MCF 10A (cell line): ENCODE measurements around the gene TAF1. TPM values are rescaled to one million over a fixed set of nuclear protein-coding genes. Genes with fewer than 3 reads are reported as not detected.
"Not testable (repeated sequence)": the region's sequence is repeated elsewhere in the genome, so short reads cannot be mapped to it uniquely, and the experiment has no call there.

Experiments
- BruUV-seq: library from RNA; stranded (reverse); fragments of 400-500 nt; replicated peaks from 2 replicates; lab custom pipeline; 2021; lab: Mats Ljungman, UMichigan
- CTCF ChIA-PET: fragments of 300-600 bp; sonication (Branson Sonifier 250); formaldehyde crosslinking; extraction: SDS; loops from one replicate; lab custom pipeline; 2021; ENCODE audit warnings: antibody characterized with exemption, inconsistent platforms; lab: Yijun Ruan, JAX
- POLR2A ChIA-PET: fragments of 300-600, 350-650 bp; sonication (Branson Sonifier 250); formaldehyde crosslinking; extraction: SDS; loops from one replicate; lab custom pipeline; 2020; ENCODE audit warnings: antibody characterized with exemption, inconsistent platforms; lab: Yijun Ruan, JAX
- DNase-seq: peaks from one replicate; pipeline ENCODE4 v3.0.0-alpha.2; 2018; ENCODE audit not compliant: unreplicated experiment
- H3K27ac Mint-ChIP-seq: one replicate; pipeline ENCODE4 v1.8.0; 2022; ENCODE audit warnings: mild to moderate bottlenecking, low read depth, mixed read lengths; ENCODE audit not compliant: unreplicated experiment
- H3K27me3 Mint-ChIP-seq: one replicate; pipeline ENCODE4 v1.8.0; 2022; ENCODE audit warnings: mixed read lengths; ENCODE audit not compliant: insufficient read depth, unreplicated experiment
- H3K36me3 Mint-ChIP-seq: one replicate; pipeline ENCODE4 v1.8.0; 2022; ENCODE audit warnings: mild to moderate bottlenecking, moderate library complexity, mixed read lengths; ENCODE audit not compliant: insufficient read depth, unreplicated experiment
- H3K4me1 Mint-ChIP-seq: one replicate; pipeline ENCODE4 v1.8.0; 2022; ENCODE audit warnings: mixed read lengths; ENCODE audit not compliant: insufficient read depth, unreplicated experiment
- H3K4me3 Mint-ChIP-seq: one replicate; pipeline ENCODE4 v1.8.0; 2022; ENCODE audit warnings: mild to moderate bottlenecking, moderate library complexity, mixed read lengths; ENCODE audit not compliant: unreplicated experiment
- H3K9me3 Mint-ChIP-seq: one replicate; pipeline ENCODE4 v1.8.0; 2022; ENCODE audit warnings: mixed read lengths; ENCODE audit not compliant: unreplicated experiment
- intact Hi-C: fragments of 100-400 bp; cut with micrococcal nuclease; formaldehyde crosslinking; loops from 2 replicates; pipeline ENCODE4 v1.14.1; 2022
- total RNA-seq: library from RNA; stranded (reverse); gene quantifications from 2 replicates; pipeline ENCODE4 v1.2.3, GENCODE V29; 2022
- TF ChIP-seq, protein P1 (sequence below): fragments of 200-600 bp; IDR thresholded peaks from one replicate; pipeline ENCODE4 v1.8.0; 2022; ENCODE audit warnings: antibody characterized with exemption, mild to moderate bottlenecking; ENCODE audit not compliant: unreplicated experiment

Gene TAF1
- total RNA-seq, 1 experiment from 2014 or later = 34.9 TPM

DNA sequence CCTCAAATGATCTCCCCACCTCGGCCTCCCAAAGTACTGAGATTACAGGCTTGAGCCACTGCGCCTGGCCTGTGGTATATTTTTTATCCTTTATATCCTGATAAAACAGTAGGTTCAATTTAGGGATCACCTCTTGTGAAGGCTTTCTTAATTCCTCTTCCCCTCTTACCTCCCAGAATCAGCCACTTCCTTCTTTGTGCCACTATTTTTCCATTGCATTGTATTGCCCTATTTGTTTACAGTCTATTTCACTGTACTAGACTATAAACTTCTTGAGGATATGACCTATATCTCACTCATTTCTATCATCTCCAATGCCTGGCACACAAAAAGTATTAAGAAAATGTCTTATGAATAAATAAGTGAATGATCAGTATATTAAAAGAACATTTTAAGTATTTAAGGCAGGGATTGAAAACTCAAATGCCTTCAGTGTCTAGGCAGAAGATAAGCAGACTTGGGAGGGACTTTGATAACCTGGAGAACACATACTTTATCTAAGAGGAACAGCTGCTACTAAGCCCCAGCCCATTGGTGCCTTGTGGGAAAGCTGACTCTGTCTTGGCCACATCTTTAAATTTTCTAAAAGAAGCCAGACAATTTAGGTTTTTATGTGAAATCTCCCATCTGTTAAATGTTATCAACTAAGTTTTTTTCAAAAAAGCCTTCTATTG lies 84.4 kb downstream of the TAF1 start:
- no peaks in the 10 kb centered on the region for H3K9me3 Mint-ChIP-seq

DNA sequence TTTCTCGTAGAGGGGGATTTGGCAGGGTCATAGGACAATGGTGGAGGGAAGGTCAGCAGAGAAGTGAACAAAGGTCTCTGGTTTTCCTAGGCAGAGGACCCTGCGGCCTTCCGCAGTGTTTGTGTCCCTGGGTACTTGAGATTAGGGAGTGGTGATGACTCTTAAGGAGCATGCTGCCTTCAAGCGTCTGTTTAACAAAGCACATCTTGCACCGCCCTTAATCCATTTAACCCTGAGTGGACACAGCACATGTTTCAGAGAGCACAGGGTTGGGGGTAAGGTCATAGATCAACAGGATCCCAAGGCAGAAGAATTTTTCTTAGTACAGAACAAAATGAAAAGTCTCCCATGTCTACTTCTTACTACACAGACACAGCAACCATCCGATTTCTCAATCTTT lies 85.4 kb downstream of the TAF1 start:
- H3K36me3 Mint-ChIP-seq = peaks cover 58% of the 10 kb centered on the region
- H3K4me3 Mint-ChIP-seq, intact Hi-C loops, POLR2A ChIA-PET, H3K9me3 Mint-ChIP-seq, H3K27ac Mint-ChIP-seq, BruUV-seq, DNase-seq, H3K4me1 Mint-ChIP-seq: not testable (repeated sequence)
- CTCF ChIA-PET = interaction anchor here (0.6 kb wide), 1 partner anchor 78 kb away, joined by 3 read pairs; no protein-coding TSS in a partner anchor
- peaks cover 11% of the 10 kb centered on the region for H3K27me3 Mint-ChIP-seq

More for the DNA sequence above, 84.4 kb downstream of the TAF1 start:
- DNase-seq = no peak
- peaks cover 11% of the 10 kb centered on the region for H3K27me3 Mint-ChIP-seq
- ChIA-PET POLR2A (interaction anchor here (0.6 kb wide), 1 partner anchor 30 kb away, joined by 3 read pairs; no protein-coding TSS in a partner anchor), CTCF (no interaction called here)
- H3K36me3 Mint-ChIP-seq = peaks cover 65% of the 10 kb centered on the region
- BruUV-seq = no TSS peak
- intact Hi-C loops = no loop called here
- H3K4me1 Mint-ChIP-seq = no peaks in the 10 kb centered on the region
- TF ChIP-seq, protein P1, sequence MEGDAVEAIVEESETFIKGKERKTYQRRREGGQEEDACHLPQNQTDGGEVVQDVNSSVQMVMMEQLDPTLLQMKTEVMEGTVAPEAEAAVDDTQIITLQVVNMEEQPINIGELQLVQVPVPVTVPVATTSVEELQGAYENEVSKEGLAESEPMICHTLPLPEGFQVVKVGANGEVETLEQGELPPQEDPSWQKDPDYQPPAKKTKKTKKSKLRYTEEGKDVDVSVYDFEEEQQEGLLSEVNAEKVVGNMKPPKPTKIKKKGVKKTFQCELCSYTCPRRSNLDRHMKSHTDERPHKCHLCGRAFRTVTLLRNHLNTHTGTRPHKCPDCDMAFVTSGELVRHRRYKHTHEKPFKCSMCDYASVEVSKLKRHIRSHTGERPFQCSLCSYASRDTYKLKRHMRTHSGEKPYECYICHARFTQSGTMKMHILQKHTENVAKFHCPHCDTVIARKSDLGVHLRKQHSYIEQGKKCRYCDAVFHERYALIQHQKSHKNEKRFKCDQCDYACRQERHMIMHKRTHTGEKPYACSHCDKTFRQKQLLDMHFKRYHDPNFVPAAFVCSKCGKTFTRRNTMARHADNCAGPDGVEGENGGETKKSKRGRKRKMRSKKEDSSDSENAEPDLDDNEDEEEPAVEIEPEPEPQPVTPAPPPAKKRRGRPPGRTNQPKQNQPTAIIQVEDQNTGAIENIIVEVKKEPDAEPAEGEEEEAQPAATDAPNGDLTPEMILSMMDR = no peak
- H3K4me3 Mint-ChIP-seq = no peak overlapping the region
- no peak overlapping the region for H3K27ac Mint-ChIP-seq

DNA sequence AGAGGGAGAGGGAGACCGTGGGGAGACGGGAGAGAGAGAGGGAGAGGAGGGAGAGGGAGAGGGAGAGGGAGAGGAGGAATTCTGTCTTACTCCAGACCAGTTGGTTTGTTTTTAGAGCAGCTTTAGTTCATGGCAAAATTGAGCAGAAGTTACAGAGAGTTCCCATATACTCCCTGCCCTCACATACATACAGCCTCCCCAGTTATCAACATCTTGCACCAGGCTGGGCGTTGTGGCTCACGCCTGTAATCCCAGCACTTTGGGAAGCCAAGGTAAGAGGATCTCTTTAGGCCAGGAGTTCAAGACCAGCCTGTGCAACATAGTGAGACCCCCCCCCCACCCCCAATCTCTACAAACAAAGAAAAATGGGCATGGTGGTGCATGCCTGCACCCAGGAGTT lies 86.9 kb downstream of the TAF1 start:
- no peak overlapping the region for H3K27ac Mint-ChIP-seq
- peaks cover 11% of the 10 kb centered on the region for H3K27me3 Mint-ChIP-seq
- H3K9me3 Mint-ChIP-seq = no peaks in the 10 kb centered on the region
- H3K4me1 Mint-ChIP-seq = no peaks in the 10 kb centered on the region
- intact Hi-C loops = no loop called here
- DNase-seq = no peak
- ChIA-PET POLR2A (no interaction called here), CTCF (interaction anchor here (0.6 kb wide), 1 partner anchor 84 kb away, joined by 3 read pairs; no protein-coding TSS in a partner anchor)
- H3K36me3 Mint-ChIP-seq = peaks cover 64% of the 10 kb centered on the region
- no peak overlapping the region for H3K4me3 Mint-ChIP-seq
- TF ChIP-seq, protein P1 = no peak
- BruUV-seq = no TSS peak

DNA sequence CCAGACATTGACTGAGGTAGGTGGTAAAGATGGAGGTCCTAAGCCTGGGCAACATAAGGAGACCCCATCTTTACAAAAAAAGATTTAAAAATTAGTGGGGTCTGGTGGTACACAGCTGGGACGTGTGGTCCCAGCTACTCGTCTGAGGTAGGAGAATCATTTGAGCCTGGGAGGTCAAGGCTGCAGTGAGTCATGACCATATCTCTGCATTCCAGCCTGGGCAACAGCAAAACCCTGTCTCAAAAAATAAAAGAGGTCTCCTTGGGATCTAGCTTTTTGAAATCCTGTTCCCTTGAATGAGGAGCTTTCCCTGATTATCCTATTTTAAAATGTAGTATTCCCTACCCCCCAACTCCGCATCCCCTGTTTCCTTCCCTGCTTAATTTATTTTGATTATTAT lies 88.1 kb downstream of the TAF1 start:
- ChIA-PET POLR2A (interaction anchor here (0.6 kb wide), 1 partner anchor 32 kb away, joined by 3 read pairs; no protein-coding TSS in a partner anchor), CTCF (interaction anchor here (1.1 kb wide), 1 partner anchor 111 kb away, joined by 3 read pairs; no protein-coding TSS in a partner anchor)
- no peak for DNase-seq
- no peak overlapping the region for H3K4me3 Mint-ChIP-seq
- no TSS peak for BruUV-seq
- peaks cover 59% of the 10 kb centered on the region for H3K36me3 Mint-ChIP-seq
- no peaks in the 10 kb centered on the region for H3K4me1 Mint-ChIP-seq
- H3K27me3 Mint-ChIP-seq = peaks cover 11% of the 10 kb centered on the region
- H3K27ac Mint-ChIP-seq = no peak overlapping the region
- H3K9me3 Mint-ChIP-seq = no peaks in the 10 kb centered on the region
- intact Hi-C loops = no loop called here
- TF ChIP-seq, protein P1 = no peak
